D721Med (cell line): ENCODE results near the gene GNPDA2.

Experiments
- DNase-seq: peaks from one replicate; pipeline ENCODE4 v3.0.0; 2011; ENCODE audit warnings: low spot score; ENCODE audit not compliant: insufficient read length
- FAIRE-seq: peaks from 2 replicates; lab custom pipeline; 2011; peaks lifted over from hg19 to GRCh38; lab: Jason Lieb, UNC
- TF ChIP-seq, protein P1 (sequence below): IDR thresholded peaks from 2 replicates; pipeline ENCODE4 v1.5.1; 2012; ENCODE audit warnings: mild to moderate bottlenecking, control low read depth; ENCODE audit not compliant: insufficient read depth; ENCODE audit errors: missing control alignments

The GNPDA2 gene

DNA sequence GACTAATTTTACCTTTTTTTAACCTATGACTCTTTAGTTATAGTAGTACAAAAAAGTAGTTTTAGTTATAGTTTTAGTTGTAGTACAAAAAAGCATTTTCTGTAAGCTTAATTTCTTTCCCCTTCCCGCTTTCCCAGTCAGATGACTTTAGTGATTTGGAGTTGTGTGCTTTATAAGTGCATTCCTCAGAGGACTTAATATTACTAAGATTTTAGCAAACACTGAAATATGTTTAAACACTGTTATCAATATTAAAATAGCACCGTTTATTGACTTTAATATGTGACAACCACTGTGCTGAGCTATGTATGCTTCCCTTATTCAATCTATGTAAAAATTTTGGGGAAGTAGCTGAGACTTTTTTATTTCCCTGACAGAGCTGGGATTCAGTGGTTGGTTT, 25.3 kb downstream of the GNPDA2 start:
- FAIRE-seq (no peak), DNase-seq (no peak)
- TF ChIP-seq, protein P1, sequence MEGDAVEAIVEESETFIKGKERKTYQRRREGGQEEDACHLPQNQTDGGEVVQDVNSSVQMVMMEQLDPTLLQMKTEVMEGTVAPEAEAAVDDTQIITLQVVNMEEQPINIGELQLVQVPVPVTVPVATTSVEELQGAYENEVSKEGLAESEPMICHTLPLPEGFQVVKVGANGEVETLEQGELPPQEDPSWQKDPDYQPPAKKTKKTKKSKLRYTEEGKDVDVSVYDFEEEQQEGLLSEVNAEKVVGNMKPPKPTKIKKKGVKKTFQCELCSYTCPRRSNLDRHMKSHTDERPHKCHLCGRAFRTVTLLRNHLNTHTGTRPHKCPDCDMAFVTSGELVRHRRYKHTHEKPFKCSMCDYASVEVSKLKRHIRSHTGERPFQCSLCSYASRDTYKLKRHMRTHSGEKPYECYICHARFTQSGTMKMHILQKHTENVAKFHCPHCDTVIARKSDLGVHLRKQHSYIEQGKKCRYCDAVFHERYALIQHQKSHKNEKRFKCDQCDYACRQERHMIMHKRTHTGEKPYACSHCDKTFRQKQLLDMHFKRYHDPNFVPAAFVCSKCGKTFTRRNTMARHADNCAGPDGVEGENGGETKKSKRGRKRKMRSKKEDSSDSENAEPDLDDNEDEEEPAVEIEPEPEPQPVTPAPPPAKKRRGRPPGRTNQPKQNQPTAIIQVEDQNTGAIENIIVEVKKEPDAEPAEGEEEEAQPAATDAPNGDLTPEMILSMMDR: no peak

DNA sequence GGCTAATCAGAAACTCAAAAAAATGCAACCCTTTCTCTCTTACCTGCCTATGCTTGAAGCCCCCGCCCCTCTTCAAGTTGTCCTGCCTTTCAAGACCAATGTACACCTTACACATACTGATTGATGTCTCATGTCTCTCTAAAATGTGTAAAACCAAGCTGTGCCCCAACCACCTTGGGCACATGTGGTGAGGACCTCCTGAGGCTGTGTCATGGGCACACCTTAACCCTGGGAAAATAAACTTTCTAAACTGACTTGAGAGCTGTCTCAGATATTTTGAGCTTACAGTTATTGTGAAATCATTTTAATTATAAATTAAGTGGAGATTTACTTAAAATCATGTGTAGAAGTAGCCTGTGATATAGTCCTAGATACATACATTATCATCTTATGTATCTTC, 25.9 kb downstream of the GNPDA2 start:
- TF ChIP-seq, protein P1: no peak
- DNase-seq: no peak
- no peak for FAIRE-seq

DNA sequence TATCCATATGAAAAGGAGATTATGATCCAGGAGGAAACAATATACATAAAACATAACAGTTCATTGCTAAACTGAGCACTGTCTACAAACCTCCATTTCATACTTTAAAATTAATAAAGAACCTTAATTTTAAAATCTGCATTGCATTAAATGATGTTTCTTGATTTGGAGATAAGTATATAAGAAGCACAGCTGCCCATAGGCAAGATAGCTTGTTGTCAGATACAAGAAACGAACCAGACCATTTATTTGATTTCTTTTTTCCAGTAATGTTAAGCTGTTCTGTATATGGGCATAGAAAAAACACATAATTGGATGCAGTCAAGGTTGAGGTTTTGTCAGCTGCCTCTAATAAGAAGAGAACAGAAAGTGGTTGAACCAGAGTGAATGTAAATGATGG, 41.7 kb downstream of the GNPDA2 start:
- DNase-seq (no peak), FAIRE-seq (no peak)

DNA sequence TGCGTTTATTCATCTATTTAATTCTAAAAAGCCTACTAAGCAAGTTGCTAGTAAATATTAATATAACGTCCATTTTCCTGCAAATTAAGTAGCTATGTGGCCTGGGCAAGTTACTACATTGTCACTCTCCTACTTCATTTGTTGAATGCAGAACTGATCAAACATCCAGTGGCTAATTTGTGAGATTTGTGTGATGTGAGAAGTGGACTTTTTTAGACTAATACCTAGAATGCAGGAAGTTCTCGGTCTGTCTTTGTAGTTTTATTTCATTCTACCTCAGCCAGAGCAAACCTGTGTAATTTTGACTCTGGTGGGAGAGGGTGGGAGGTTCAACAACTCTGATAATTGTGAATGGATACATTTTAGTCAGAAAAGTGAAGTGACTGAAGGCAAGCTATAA, 47.3 kb downstream of the GNPDA2 start:
- no peak for DNase-seq
- FAIRE-seq: peak; percentile 67
- TF ChIP-seq, protein P1: no peak

More for the DNA sequence above, 41.7 kb downstream of the GNPDA2 start:
- TF ChIP-seq, protein P1: no peak

DNA sequence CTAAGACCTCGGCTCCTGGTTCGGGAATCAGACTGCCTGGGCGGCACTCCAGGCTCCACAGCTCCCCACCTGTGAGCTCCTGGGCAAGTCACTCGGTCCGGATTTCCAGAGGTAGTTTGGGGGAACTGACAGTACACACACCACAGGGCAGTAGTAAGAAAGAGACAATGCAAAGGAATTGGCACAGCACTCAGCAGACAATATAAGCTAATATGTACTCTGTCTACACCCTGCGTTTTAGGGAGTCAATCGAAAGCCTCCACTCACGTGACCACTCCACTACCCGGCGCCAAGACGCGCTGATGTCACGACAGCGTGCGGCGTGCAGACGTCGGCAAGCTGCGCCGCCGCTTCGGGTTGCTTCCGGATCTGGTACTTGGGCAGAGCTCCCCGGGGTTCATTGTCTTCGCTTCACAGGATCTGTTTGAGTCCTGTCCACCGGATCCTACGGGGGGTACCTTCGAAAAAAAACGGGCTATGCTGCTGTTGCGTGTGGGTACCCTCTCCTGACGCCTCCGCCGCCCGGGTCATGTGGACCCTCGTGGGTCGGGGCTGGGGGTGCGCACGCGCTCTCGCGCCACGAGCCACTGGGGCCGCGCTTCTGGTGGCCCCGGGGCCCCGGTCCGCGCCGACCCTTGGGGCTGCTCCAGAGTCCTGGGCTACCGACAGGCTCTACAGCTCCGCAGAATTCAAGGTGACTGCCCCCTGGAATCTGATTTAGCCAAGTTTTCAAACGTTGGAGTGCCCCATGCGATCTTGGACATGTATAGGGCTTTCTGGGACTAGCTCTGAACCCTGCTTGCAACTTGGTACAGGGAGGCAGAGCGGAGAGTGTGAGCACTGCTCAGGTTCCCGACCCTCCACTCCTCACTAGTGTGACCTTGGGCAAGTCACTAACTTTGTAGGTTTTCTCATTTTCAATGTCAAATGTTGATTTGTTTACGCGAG, 48.0 kb downstream of the GNPDA2 start, which contains the start of gene GUF1:
GUF1 (plus strand) TSS at position 327 of the 948 bp plus-strand sequence; CDS start at position 530, 203 bp downstream.
- TF ChIP-seq, protein P1: no peak
- FAIRE-seq: no peak
- peak; percentile 42 for DNase-seq

DNA sequence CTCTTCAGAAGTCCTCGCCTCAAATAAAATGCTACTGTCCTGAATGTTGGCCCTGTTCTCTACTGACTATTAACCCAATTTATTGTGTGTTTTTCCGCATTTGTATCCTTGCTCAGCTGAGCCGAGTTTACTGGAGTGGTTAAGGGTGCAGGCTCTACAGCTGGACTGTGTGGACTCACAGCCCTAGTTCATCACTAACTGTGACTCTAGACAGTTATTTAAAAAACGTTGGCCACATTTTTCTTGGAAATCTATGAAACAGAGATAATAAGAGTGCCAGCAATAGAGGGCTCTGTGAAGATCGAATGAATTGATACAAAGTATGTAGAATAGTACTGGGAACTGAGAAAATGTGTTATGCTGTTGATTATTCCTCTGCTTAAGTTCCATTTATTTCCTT, 51.0 kb downstream of the GNPDA2 start:
- TF ChIP-seq, protein P1: no peak
- FAIRE-seq (no peak), DNase-seq (no peak)

DNA sequence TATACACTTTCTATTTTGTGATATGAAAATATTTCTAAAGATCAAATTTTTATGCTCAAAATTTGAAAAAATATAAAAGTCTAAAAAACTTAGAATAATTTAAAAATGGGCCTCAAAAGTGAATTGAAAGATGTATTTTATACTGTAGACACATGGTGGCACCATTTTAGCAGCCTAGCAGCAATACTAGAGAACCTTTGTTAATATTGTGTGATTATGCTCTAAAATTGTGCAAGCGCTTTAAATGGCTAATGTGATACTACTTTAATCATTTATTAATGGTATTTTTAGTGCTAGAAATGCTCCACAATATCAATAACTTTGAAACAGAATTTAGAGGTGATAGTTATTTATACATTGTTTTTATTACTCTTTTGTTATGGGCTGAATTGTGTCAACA, 51.9 kb downstream of the GNPDA2 start:
- TF ChIP-seq, protein P1: peak; percentile 37
- DNase-seq: no peak
- no peak for FAIRE-seq
